Measurements from ENCODE around the gene SMIM11. TPM values are rescaled to one million over a fixed set of nuclear protein-coding genes. Genes with fewer than 3 reads are reported as not detected.

The SMIM11 gene
- total RNA-seq, 1 donor from 2014 or later, result 1.6 TPM

GRCh38 chr21:34336245-34336644 lies 39.1 kb upstream of the SMIM11 start:
- Mint-ChIP-seq H3K36me3 (ENCODE audit: low read depth, unreplicated experiment) (no peaks in the 10 kb centered on the region), H3K4me1 (ENCODE audit: low read depth, unreplicated experiment) (peaks cover 16% of the 10 kb centered on the region), H3K27me3 (ENCODE audit: low read depth, unreplicated experiment) (peaks cover 2% of the 10 kb centered on the region), H3K9me3 (ENCODE audit: unreplicated experiment) (no peaks in the 10 kb centered on the region), H3K4me3 (ENCODE audit: unreplicated experiment) (no peak overlapping the region), H3K27ac (ENCODE audit: unreplicated experiment) (no peak overlapping the region)
- H2AFZ ChIP-seq (ENCODE audit: low read depth, low read length), result no peak overlapping the region
- H3K27ac ChIP-seq (ENCODE audit: low read depth, low read length), result no peak overlapping the region
- peaks cover 37% of the 10 kb centered on the region for H3K4me1 ChIP-seq (ENCODE audit: insufficient read depth, low read length)
- no peak overlapping the region for H3K4me3 ChIP-seq (ENCODE audit: insufficient read depth, low read depth, low read length)
- H3K4me2 ChIP-seq (ENCODE audit: low read length), result no peak overlapping the region
- FAIRE-seq (no peak), DNase-seq (ENCODE audit: low read depth) (no peak)
- H3K9ac ChIP-seq (ENCODE audit: low read length), result no peak overlapping the region
- no peaks in the 10 kb centered on the region for H4K20me1 ChIP-seq (ENCODE audit: insufficient read depth, low read length)
- H3K36me3 ChIP-seq (ENCODE audit: insufficient read depth, low read length), result no peaks in the 10 kb centered on the region
- peaks cover 1% of the 10 kb centered on the region for H3K27me3 ChIP-seq (ENCODE audit: insufficient read depth, low read length)
- no peak for TF ChIP-seq EZH2 (IDR thresholded peaks at IDR 0.05; ENCODE audit: insufficient read depth, low read length)
- no peak for TF ChIP-seq CTCF (IDR thresholded peaks at IDR 0.05; ENCODE audit: insufficient read depth, low read depth, low read length)
- no peaks in the 10 kb centered on the region for H3K79me2 ChIP-seq (ENCODE audit: insufficient read depth, low read length)
- H3K9me3 ChIP-seq (ENCODE audit: insufficient read depth, low read depth, low read length), result no peaks in the 10 kb centered on the region

GRCh38 chr21:34336756-34337391 lies 38.4 kb upstream of the SMIM11 start:
- DNase-seq (ENCODE audit: low read depth) (no peak), FAIRE-seq (no peak)
- no peak overlapping the region for H3K4me3 ChIP-seq (ENCODE audit: insufficient read depth, low read depth, low read length)
- no peak overlapping the region for H3K27ac ChIP-seq (ENCODE audit: low read depth, low read length)
- Mint-ChIP-seq H3K9me3 (ENCODE audit: unreplicated experiment) (no peaks in the 10 kb centered on the region), H3K4me3 (ENCODE audit: unreplicated experiment) (no peak overlapping the region), H3K36me3 (ENCODE audit: low read depth, unreplicated experiment) (no peaks in the 10 kb centered on the region), H3K27me3 (ENCODE audit: low read depth, unreplicated experiment) (peaks cover 2% of the 10 kb centered on the region), H3K27ac (ENCODE audit: unreplicated experiment) (no peak overlapping the region), H3K4me1 (ENCODE audit: low read depth, unreplicated experiment) (peaks cover 16% of the 10 kb centered on the region)
- H4K20me1 ChIP-seq (ENCODE audit: insufficient read depth, low read length), result no peaks in the 10 kb centered on the region
- H3K4me2 ChIP-seq (ENCODE audit: low read length), result no peak overlapping the region
- peaks cover 3% of the 10 kb centered on the region for H3K27me3 ChIP-seq (ENCODE audit: insufficient read depth, low read length)
- no peaks in the 10 kb centered on the region for H3K79me2 ChIP-seq (ENCODE audit: insufficient read depth, low read length)
- no peak overlapping the region for H3K9ac ChIP-seq (ENCODE audit: low read length)
- peaks cover 37% of the 10 kb centered on the region for H3K4me1 ChIP-seq (ENCODE audit: insufficient read depth, low read length)
- no peaks in the 10 kb centered on the region for H3K36me3 ChIP-seq (ENCODE audit: insufficient read depth, low read length)
- TF ChIP-seq CTCF (IDR thresholded peaks at IDR 0.05; ENCODE audit: insufficient read depth, low read depth, low read length) (no peak), EZH2 (IDR thresholded peaks at IDR 0.05; ENCODE audit: insufficient read depth, low read length) (no peak)
- H3K9me3 ChIP-seq (ENCODE audit: insufficient read depth, low read depth, low read length), result no peaks in the 10 kb centered on the region
- H2AFZ ChIP-seq (ENCODE audit: low read depth, low read length), result no peak overlapping the region

GRCh38 chr21:34337741-34338140 lies 37.6 kb upstream of the SMIM11 start:
- Histone ChIP-seq H3K4me1 (ENCODE audit: insufficient read depth, low read length) (peaks cover 37% of the 10 kb centered on the region), H3K27ac (ENCODE audit: low read depth, low read length) (no peak overlapping the region), H3K4me3 (ENCODE audit: insufficient read depth, low read depth, low read length) (no peak overlapping the region), H3K36me3 (ENCODE audit: insufficient read depth, low read length) (no peaks in the 10 kb centered on the region), H3K27me3 (ENCODE audit: insufficient read depth, low read length) (peaks cover 3% of the 10 kb centered on the region), H3K9ac (ENCODE audit: low read length) (no peak overlapping the region), H4K20me1 (ENCODE audit: insufficient read depth, low read length) (no peaks in the 10 kb centered on the region), H3K4me2 (ENCODE audit: low read length) (peak overlapping the region; percentile 35), H3K9me3 (ENCODE audit: insufficient read depth, low read depth, low read length) (no peaks in the 10 kb centered on the region), H2AFZ (ENCODE audit: low read depth, low read length) (no peak overlapping the region), H3K79me2 (ENCODE audit: insufficient read depth, low read length) (no peaks in the 10 kb centered on the region)
- no peak for DNase-seq (ENCODE audit: low read depth)
- Mint-ChIP-seq H3K27me3 (ENCODE audit: low read depth, unreplicated experiment) (peaks cover 2% of the 10 kb centered on the region), H3K9me3 (ENCODE audit: unreplicated experiment) (no peaks in the 10 kb centered on the region), H3K36me3 (ENCODE audit: low read depth, unreplicated experiment) (no peaks in the 10 kb centered on the region), H3K27ac (ENCODE audit: unreplicated experiment) (no peak overlapping the region), H3K4me3 (ENCODE audit: unreplicated experiment) (no peak overlapping the region), H3K4me1 (ENCODE audit: low read depth, unreplicated experiment) (peaks cover 16% of the 10 kb centered on the region)
- no peak for TF ChIP-seq EZH2 (IDR thresholded peaks at IDR 0.05; ENCODE audit: insufficient read depth, low read length)
- no peak for TF ChIP-seq CTCF (IDR thresholded peaks at IDR 0.05; ENCODE audit: insufficient read depth, low read depth, low read length)
- FAIRE-seq, result no peak

Measured in astrocyte (in vitro differentiated cells and primary cell).